AG10803 (cell line): ENCODE measurements around the gene MRPL54.
"Not testable (repeated sequence)": the region's sequence is repeated elsewhere in the genome, so short reads cannot be mapped to it uniquely, and the experiment has no call there.

Source experiments
- DNase-seq: peaks from one replicate; pipeline ENCODE4 v3.0.0; 2010; ENCODE audit warnings: low read depth
- H3K4me3 ChIP-seq: 2 replicates; pipeline ENCODE4 v1.5.1; 2011; ENCODE audit warnings: mild to moderate bottlenecking, low read length, control low read depth
- TF ChIP-seq, protein P1 (sequence below): conservative IDR thresholded peaks from 2 replicates; pipeline ENCODE4 v1.5.1; 2011; ENCODE audit warnings: mild to moderate bottlenecking, low read length, control low read depth, inconsistent platforms

MRPL54 gene

DNA sequence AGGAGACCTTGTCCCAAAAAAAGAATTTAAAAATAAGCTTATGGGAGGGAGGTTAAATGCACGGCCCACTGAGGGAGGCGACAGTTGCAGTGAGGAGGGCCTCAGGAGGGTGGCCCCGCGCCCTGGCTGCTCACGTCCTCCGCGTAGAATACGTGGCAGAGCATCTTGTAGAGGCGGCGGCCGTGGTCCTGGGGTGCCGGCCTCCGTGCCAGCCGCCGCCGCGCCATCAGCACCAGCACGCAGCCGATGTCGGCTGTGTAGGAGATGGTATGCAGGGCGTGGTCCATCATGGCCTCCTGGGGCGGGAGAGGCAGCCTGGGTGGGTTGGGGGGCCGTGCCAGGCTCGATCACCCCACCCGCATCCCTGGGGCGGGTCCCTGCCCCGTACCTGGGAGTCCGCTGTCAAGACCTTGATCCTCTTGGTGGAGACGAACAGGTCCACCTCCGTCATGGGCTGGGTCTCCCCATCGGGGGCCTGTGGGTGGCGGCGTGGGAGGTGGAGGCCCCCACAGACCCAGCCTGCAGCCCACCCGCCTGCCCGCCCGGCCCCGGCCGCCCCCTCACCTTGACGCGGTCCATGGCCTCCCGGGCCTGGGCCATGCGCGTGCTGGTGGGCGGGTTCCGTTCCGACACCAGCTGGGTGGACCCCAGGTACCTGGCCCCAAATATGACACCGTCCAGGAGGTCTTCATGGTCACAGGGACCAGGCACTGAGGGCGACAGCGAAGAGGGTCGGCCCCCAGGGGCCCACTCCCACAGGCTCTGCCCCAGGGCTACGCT lies 8.7 kb upstream of the MRPL54 start:
- DNase-seq, result no peak
- TF ChIP-seq, protein P1, sequence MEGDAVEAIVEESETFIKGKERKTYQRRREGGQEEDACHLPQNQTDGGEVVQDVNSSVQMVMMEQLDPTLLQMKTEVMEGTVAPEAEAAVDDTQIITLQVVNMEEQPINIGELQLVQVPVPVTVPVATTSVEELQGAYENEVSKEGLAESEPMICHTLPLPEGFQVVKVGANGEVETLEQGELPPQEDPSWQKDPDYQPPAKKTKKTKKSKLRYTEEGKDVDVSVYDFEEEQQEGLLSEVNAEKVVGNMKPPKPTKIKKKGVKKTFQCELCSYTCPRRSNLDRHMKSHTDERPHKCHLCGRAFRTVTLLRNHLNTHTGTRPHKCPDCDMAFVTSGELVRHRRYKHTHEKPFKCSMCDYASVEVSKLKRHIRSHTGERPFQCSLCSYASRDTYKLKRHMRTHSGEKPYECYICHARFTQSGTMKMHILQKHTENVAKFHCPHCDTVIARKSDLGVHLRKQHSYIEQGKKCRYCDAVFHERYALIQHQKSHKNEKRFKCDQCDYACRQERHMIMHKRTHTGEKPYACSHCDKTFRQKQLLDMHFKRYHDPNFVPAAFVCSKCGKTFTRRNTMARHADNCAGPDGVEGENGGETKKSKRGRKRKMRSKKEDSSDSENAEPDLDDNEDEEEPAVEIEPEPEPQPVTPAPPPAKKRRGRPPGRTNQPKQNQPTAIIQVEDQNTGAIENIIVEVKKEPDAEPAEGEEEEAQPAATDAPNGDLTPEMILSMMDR, result no peak
- no peak overlapping the region for H3K4me3 ChIP-seq

DNA sequence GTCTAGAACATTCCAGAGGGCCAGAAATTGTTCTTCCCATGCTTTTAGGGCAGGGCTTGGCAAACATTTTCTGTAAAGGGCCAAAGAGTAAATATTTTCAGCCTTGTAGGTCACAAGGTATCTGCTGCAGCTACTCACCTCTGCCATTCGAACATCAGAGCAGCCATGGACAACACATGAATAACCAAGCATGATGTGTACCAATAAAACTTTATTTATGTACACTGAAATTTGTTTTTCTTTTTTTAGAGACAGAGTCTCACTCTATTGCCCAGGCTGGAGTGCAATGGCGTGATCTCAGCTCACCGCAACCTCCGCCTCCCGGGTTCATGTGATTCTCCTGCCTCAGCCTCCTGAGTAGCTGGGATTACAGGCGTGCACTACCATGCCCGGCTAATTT lies 4.8 kb upstream of the MRPL54 start:
- DNase-seq, H3K4me3 ChIP-seq: not testable (repeated sequence)

DNA sequence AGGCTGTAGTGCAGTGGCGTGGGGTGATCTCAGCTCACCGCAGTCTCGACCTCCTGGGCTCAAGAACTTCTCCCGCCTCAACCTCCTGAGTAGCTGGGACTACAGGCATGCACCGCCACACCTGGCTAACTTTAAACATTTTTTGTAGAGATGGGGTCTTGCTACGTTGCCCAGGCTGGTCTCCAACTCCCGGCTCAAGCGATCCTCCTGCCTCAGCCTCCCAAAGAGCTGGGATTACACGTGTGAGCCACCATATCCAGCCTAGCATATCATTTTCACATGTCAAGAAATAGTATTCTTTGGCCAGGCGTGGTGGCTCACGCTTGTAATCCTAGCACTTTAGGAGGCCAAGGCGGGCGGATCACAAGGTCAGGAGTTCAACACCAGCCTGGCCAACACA lies 4.2 kb upstream of the MRPL54 start:
- not testable (repeated sequence) for H3K4me3 ChIP-seq, DNase-seq

DNA sequence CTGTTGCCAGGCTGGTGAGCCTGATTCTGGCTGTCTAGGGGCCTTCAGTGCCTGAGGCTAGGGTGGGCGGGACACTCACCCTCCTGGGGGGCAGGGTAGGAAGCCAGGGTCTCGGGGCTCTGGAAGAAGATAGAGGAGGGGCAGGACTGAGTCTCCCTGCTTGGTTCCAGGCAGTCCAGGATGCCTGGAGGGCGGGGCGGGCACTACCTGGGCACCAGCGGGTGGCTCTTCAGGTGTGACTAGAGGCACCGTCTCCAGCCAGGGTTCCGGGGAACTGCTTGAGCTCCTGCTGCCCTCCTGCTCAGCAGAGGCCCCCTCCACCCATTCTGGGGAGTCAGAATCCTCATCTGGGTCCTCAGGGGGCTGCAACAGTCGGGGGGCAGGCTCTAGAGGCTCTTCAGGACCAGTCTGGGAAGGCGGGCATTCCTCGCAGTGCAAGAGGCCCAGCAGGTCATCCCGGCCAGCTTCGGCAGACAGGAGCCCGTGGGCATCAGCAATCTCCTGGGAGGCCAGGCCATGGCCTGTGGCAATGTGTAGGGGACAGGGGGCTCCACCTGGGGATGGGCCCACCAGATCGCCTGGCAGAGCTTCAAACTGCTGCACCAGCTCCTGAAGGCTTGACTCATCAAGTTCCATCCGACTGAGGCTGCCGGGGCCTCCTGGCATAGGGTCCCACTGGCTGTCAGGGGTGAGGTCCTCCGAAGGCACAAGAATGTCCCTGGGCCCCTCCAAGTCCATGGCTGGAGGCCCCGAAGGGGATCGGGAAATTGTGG lies 2.8 kb upstream of the MRPL54 start:
- DNase-seq, result no peak
- TF ChIP-seq, protein P1, result no peak
- no peak overlapping the region for H3K4me3 ChIP-seq

DNA sequence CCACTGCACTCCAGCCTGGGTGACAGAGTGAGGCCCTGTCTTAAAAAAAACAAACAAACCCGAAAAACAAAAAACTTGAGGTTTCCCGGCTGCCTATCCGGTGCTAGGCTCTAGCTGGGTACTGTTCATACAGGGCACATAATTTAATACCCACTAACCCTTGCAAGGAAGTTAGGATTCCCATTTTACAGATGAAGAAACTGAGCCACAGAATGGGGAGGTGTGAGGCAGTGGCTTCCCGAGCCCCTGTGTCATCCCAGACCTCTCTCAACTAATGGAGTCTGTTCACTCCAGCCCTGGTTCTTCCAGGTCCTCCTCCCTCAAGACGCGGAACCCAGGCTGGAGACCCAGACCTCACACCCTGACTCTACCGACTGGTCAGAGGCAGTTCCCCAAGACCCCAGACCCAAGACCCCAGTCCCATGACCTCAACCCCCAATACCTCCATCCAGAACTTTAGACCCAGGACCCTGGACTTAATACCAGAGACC lies 1.6 kb upstream of the MRPL54 start:
- TF ChIP-seq, protein P1, result no peak
- H3K4me3 ChIP-seq, result peak overlapping the region; percentile 97
- peak; percentile 14 for DNase-seq

DNA sequence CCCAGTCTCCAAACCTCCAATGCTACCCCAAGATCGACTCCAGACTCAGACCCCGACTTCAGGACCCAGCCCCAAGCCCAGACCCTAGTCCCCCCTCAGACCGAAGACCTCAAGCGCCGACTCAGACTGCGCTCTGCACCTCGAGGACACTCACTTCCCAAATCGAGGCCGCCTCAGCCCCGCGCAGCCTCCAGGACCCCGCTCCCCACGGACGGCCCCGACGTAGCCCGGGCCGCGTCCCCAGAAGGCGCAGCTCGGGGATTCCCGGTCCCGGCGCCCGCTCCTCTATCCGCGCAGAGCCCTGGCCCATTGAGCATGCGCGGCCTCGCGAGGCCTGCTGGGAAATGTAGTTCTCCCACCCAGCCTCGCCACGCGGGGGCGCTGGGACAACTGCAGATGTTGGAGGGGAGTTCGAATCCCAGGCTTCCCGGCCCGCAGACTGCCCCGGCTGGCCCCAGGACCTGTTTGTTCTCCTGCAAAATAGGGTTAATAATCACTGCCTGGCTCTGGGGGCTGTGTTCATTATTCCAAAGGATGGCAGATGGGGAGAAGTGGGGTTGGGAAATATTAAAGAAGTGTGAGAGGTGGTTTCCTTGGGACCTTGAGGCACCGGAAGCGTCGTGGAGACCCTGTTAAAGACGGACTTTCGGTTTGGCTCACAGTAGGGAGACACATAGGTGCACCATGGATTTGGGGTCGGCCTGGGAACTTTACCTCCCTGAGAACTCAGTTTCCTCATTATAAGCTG lies 926 bp upstream of the MRPL54 start, which contains the start of gene APBA3:
Gene APBA3 (minus strand): TSS at position 311 of the 748 bp plus-strand sequence. CDS start 1,428 bp downstream, outside the sequence.
- TF ChIP-seq, protein P1, result peak; percentile 63
- peak; percentile 80 for DNase-seq
- peak within 1 kb of the TSS; percentile 97 for H3K4me3 ChIP-seq

DNA sequence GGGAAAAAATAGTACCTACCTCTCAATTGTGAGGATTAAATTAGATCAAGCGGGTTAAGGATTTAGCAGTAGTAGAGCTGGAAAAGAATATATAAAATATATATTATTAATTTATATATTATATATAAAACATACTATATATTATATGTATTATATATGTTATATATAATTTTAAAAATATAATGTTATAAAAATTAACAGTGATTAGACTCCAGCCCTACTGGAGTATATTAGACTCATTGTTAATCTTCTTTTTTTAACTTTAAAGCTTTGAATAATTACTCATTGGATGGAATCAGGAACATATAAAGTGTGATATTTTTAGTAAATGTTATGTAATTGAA lies 380 bp upstream of the MRPL54 start:
- TF ChIP-seq, protein P1, result no peak
- peak overlapping the region; percentile 94 for H3K4me3 ChIP-seq
- DNase-seq, result no peak

DNA sequence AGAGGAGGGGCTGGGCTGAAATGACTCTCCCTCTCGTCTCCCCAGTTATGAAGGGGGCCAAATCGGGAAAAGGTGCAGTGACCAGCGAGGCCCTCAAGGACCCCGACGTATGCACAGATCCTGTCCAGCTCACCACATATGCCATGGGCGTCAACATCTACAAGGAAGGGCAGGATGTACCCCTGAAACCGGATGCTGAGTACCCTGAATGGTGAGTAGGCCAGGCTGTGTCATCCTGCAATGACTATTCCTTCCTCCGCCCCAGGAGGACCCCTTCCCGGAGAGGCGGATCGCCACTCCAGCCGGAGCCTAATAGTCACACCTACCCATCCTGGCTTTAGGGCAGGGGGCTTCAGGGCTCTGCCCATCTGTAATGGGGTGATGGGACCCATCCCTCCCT lies 2.6 kb downstream of the MRPL54 start:
- no peak for DNase-seq
- TF ChIP-seq, protein P1, result no peak
- H3K4me3 ChIP-seq, result no peak overlapping the region

DNA sequence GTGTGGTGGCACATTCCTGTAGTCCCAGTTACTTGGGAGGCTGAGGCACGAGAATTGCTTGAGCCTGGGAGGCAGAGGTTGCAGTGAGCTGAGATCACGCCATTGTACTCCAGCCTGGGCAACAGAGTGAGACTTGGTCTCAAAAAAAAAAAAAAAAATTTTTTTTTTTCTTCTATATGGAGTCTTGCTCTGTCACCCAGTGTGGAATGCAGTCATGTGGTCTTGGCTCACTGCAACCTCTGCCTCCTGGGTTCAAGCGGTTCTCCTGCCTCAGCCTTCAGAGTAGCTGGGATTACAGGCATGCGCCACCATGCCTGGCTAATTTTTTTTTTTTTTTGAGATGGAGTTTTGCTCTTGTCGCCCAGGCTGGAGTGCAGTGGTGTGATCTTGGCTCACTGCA lies 3.3 kb downstream of the MRPL54 start:
- peak; percentile 6 for DNase-seq

More for the DNA sequence above, 3.3 kb downstream of the MRPL54 start:
- not testable (repeated sequence) for H3K4me3 ChIP-seq
